Stimulated activated naive CD8-positive, alpha-beta T cell treated with anti-CD3 and anti-CD28 coated beads, Interleukin-15, Interleukin-2, amounts not matched to agents 100 ng/mL and 50 ng/mL, for 24 hours (primary cell): ENCODE measurements around the gene SLC6A4.
"Not testable (repeated sequence)": the region's sequence is repeated elsewhere in the genome, so short reads cannot be mapped to it uniquely, and the experiment has no call there.

Experiments
- H3K27ac Mint-ChIP-seq: one replicate; pipeline ENCODE4 v1.8.0; 2021; ENCODE audit warnings: mild to moderate bottlenecking, mixed read lengths
- H3K27me3 Mint-ChIP-seq: one replicate; pipeline ENCODE4 v1.8.0; 2021; ENCODE audit warnings: mixed read lengths
- H3K36me3 Mint-ChIP-seq: one replicate; pipeline ENCODE4 v1.8.0; 2021; ENCODE audit warnings: low read depth, mixed read lengths
- H3K4me1 Mint-ChIP-seq: one replicate; pipeline ENCODE4 v1.8.0; 2021; ENCODE audit warnings: low read depth, mixed read lengths
- H3K4me3 Mint-ChIP-seq: one replicate; pipeline ENCODE4 v1.8.0; 2021; ENCODE audit warnings: mild to moderate bottlenecking, mixed read lengths
- H3K9me3 Mint-ChIP-seq: one replicate; pipeline ENCODE4 v1.8.0; 2021; ENCODE audit warnings: mixed read lengths

Gene SLC6A4

DNA sequence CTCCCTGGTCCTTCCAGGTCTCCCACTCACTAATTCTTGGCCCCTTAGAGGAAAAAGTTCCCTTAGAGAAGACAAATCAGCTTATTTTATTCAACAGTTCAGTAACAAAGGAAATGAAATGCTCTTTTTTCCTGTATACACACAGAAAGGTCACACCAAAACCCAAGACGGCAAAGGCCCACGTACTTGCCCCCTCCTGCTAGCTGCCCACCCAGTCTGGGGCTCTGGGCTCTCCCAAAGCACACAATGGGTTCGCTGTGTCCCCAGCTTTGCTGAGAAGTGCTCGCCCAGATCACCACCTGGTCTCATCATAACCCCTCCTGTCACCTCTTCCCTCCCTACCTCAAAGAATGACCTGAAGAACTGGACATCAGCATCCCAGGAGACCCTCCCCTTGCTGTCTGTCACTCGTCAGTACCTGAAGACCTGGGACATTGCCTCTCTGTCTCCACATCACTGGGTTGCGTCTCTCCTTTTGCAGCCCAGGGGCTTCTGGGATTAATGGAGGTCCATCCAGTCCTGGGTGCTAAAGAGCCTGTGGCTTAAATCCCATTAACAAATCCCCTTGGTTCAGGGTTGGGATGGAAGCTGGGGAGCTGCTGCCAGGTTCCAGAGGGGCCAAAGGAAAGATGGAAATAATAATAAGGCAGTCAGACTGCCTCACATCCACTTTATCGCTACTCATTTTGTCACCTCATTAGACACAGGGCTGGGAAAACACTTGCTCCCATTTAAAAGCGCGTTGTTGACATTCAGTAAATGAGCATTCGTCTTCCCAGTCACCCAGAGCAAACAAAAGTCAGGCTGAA lies 3.3 kb downstream of the SLC6A4 start:
- Mint-ChIP-seq H3K4me1 (peaks cover 10% of the 10 kb centered on the region), H3K27ac (no peak overlapping the region), H3K9me3 (no peaks in the 10 kb centered on the region), H3K36me3 (no peaks in the 10 kb centered on the region), H3K4me3 (no peak overlapping the region), H3K27me3 (peaks cover 41% of the 10 kb centered on the region)

DNA sequence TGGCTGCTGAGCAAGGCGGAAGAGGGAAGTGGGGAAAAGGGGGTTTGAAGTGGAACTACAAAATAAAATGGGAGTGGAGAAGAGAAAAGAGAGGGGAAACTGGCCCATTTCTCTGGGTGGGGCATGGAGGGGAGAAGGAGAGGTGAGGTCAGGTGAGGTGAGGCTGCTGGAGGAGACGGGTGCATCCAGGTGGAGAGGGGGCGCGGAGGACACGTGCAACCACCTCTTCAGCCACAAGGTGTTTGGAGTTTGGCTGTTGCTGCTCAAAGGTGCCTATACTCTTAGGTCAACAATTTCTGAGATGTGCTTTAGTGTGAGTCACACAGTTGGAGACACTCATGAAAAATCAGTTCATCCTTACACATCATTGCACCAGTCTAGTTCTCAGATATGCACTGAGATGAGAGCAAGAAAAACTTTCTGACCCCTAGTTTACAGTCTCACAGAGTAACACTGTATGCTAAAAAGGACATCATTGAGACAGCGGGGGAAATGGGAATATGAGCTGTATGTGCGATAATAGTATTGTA lies 4.8 kb downstream of the SLC6A4 start:
- no peak overlapping the region for H3K4me3 Mint-ChIP-seq
- peaks cover 30% of the 10 kb centered on the region for H3K27me3 Mint-ChIP-seq

DNA sequence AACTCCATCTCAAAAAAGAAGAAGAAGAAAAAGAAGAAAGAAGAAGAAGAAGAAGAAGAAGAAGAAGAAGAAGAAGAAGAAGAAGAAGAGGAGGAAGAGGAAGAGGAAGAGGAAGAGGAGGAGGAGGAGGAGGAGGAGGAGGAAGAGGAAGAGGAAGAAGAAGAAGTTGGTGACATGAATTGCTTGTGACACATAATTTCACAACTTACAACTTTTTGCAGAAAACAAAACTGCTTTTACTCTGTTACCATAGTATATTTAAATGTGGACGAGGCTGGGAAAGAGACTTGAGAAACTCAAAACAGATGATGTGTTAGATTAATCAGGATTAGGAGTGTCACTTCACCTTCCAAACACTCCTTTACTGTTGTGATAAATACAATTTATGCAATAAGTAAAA lies 5.5 kb downstream of the SLC6A4 start:
- not testable (repeated sequence) for H3K4me1 Mint-ChIP-seq, H3K9me3 Mint-ChIP-seq, H3K36me3 Mint-ChIP-seq, H3K27ac Mint-ChIP-seq, H3K4me3 Mint-ChIP-seq
- H3K27me3 Mint-ChIP-seq, result peaks cover 27% of the 10 kb centered on the region

More for the DNA sequence above, 4.8 kb downstream of the SLC6A4 start:
- Mint-ChIP-seq H3K36me3 (no peaks in the 10 kb centered on the region), H3K9me3 (no peaks in the 10 kb centered on the region), H3K4me1 (peaks cover 5% of the 10 kb centered on the region), H3K27ac (no peak overlapping the region)

DNA sequence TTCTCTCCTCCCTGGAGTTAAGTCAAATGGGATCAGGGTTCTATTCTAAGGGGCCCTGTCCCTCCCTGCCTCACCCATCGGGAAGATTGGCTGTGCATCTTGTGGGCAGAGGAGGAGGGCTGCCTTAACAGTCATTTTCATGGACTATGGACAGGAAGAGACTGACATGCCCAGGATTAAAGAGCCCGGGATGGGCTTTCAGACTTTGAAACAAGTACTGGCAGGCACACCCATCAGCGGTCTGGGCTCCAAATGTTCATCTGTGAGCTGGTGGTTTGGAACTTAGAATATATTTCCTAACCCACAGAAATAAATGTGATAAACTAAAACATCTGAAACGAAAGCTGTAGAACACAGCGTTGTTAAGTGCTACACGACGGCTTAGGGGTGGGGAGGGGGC lies 6.5 kb downstream of the SLC6A4 start:
- Mint-ChIP-seq H3K36me3 (no peaks in the 10 kb centered on the region), H3K9me3 (no peaks in the 10 kb centered on the region), H3K27me3 (peaks cover 17% of the 10 kb centered on the region), H3K27ac (no peak overlapping the region), H3K4me3 (no peak overlapping the region), H3K4me1 (no peaks in the 10 kb centered on the region)

DNA sequence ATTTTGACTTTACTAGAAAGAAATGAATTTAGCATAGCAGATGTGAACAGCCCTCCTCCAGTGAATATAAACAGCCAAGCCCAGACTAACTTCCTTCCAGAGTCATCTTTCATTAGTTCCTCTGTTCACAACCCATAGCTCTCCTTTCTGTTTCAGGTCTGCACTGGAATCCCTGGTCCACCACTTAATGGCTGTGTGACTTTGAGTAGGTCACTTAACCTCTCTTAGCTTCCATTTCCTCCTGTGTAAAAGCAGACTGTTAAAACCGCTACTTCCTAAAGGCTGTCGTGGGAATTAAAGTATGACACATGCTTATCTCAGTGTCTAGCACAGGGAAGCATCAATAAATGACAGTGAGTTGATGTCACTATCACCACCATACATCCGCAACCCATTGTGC lies 7.5 kb downstream of the SLC6A4 start:
- Mint-ChIP-seq H3K27ac (no peak overlapping the region), H3K27me3 (peaks cover 9% of the 10 kb centered on the region), H3K4me3 (no peak overlapping the region), H3K4me1 (no peaks in the 10 kb centered on the region), H3K36me3 (no peaks in the 10 kb centered on the region), H3K9me3 (no peaks in the 10 kb centered on the region)

DNA sequence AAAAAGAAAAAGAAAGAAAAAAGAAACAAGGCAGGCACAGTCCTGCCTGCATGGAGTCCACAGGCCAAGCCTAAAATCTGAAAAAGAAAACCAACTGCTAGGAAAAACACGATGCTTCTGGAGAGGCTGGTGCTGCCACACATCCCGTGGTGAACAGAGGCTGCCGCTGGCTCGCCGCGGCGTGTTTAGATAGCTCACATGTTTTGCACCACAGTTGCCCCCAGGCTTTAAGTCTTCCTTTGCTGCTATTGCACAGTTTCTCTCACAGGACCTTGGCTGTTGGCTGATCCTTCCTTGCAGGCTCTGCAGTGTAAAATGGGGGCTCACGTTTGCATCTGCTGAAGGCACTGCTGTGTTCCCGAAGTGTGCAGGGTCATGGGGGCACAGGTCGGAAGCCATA lies 8.6 kb downstream of the SLC6A4 start:
- Mint-ChIP-seq H3K27ac (no peak overlapping the region), H3K27me3 (no peaks in the 10 kb centered on the region)

DNA sequence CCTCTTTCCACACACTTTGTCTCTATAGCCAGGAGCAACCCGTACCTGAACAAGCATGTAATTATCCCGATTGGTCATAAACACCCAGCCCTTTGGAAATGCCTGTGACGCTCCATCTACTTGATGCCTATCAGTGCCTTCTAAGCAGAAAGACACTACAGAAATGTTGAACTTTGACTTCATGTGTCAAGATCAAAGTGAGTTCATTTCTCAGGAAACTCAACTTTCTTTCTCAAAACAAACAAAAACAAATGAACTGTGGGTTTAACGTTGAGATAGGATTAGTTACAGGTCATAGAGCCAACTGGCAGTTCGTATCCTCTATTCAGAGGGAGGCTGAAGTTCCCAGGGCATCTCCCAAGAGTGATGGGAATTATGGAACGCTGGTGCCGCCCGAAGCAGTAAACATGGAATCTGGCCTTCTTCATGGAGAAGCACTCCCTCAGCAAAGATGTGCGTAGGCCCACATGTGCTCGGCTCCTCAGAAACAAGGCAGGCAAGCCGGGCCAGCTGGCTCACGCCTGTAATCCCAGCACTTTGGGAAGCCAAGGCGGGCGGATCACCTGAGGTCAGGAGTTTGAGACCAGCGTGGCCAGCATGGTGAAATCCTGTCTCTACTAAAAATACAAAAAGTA lies 9.5 kb downstream of the SLC6A4 start:
- no peaks in the 10 kb centered on the region for H3K36me3 Mint-ChIP-seq
- no peaks in the 10 kb centered on the region for H3K27me3 Mint-ChIP-seq
- H3K4me3 Mint-ChIP-seq, result no peak overlapping the region
- H3K9me3 Mint-ChIP-seq, result no peaks in the 10 kb centered on the region
- H3K4me1 Mint-ChIP-seq, result no peaks in the 10 kb centered on the region
- no peak overlapping the region for H3K27ac Mint-ChIP-seq

More for the DNA sequence above, 8.6 kb downstream of the SLC6A4 start:
- Mint-ChIP-seq H3K36me3 (no peaks in the 10 kb centered on the region), H3K4me3 (no peak overlapping the region), H3K9me3 (no peaks in the 10 kb centered on the region), H3K4me1 (no peaks in the 10 kb centered on the region)

DNA sequence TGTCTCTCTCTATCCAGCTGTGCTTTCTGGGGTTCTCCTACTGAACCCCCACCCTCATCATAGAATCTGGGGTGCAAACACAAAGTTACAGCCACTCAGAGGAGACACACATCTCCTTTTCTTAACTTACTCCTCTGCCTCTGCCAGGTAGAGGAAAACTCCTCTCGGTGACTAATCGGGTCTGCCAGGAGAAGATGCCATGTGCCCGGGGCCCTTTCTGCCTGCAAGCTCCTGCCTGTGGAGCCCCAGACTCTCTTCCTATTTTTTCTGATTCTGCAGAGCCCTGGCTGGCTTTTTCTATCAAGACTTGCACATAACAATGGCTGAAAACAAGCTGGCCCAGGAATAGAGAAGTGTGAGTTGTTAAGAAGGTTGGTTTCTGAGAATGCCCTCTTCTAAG lies 10.4 kb downstream of the SLC6A4 start:
- no peaks in the 10 kb centered on the region for H3K36me3 Mint-ChIP-seq

DNA sequence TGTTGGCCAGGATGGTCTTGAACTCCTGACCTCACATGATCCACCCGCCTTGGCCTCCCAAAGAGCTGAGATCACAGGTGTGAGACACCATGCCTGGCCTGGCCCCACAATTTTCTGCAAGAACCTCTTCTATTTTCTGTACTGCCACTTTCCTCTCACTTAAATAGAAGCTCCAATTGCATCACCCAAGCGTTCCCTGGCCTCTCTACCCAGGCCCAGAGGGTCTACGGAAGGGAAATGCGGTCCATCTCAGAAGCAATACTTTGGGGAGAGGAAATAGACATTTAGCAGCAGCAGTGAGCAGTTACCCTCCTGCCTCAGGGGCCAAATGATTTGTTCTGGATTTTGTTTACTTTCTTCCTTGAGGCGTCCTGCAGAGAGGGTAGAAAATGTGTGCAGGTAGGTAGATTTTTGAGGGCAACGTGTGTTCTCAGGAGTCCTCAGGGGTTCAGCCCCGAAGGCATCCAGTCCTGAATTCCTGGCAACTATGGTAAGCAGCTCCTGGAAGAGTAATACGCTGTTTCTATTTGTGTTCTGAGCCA lies 11.0 kb downstream of the SLC6A4 start:
- no peaks in the 10 kb centered on the region for H3K4me1 Mint-ChIP-seq
- H3K27ac Mint-ChIP-seq, result no peak overlapping the region
- H3K4me3 Mint-ChIP-seq, result no peak overlapping the region
- no peaks in the 10 kb centered on the region for H3K27me3 Mint-ChIP-seq
- H3K9me3 Mint-ChIP-seq, result no peaks in the 10 kb centered on the region
- H3K36me3 Mint-ChIP-seq, result no peaks in the 10 kb centered on the region

More for the DNA sequence above, 10.4 kb downstream of the SLC6A4 start:
- H3K4me1 Mint-ChIP-seq, result no peaks in the 10 kb centered on the region
- no peak overlapping the region for H3K4me3 Mint-ChIP-seq
- H3K9me3 Mint-ChIP-seq, result no peaks in the 10 kb centered on the region
- no peaks in the 10 kb centered on the region for H3K27me3 Mint-ChIP-seq
- H3K27ac Mint-ChIP-seq, result no peak overlapping the region

DNA sequence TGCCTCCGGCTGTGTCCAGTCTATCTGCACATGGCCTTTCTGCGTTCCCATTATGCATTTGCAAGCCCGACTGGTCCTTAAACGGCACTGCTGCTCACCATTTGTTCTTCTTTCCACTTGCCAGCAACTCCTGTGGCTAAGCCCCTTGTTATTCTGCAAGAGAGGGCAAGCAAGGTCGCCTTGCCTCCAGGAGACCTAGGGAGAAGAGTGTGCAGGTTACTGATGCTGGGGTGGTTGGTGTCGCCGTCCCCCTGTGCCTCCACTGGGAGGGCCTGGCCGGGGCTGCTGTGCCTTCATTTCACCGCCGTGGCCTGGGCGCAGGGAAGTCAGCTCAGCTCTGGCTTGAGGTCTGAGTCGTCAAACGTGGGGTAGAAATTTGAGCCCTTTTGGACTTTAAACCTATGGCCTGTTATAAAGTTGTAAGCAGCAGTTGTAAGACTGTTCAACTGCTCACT lies 12.7 kb downstream of the SLC6A4 start:
- Mint-ChIP-seq H3K27me3 (no peaks in the 10 kb centered on the region), H3K4me3 (no peak overlapping the region), H3K36me3 (no peaks in the 10 kb centered on the region), H3K9me3 (no peaks in the 10 kb centered on the region), H3K4me1 (no peaks in the 10 kb centered on the region), H3K27ac (no peak overlapping the region)

DNA sequence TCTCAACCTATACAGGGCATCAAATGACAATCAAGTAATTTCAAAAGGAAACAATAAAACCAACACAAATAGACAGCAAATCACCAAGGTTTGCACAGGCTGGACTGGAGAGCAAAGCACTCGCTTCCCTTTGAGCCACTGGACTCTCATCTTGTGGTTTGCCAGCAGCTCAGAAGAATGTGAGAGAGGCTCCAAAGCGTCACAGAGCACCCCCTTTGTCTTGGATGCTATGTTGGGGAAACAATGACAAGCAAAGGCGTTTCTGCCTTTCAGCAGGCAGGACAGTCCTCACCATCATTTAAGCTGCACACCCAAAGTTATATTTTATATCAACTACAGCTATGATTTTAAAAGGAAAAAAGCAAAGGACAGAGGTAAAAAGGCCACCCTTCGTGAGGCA lies 13.2 kb downstream of the SLC6A4 start:
- no peaks in the 10 kb centered on the region for H3K4me1 Mint-ChIP-seq
- no peak overlapping the region for H3K27ac Mint-ChIP-seq
- H3K9me3 Mint-ChIP-seq, result no peaks in the 10 kb centered on the region
- H3K36me3 Mint-ChIP-seq, result no peaks in the 10 kb centered on the region
- no peaks in the 10 kb centered on the region for H3K27me3 Mint-ChIP-seq
- H3K4me3 Mint-ChIP-seq, result no peak overlapping the region

DNA sequence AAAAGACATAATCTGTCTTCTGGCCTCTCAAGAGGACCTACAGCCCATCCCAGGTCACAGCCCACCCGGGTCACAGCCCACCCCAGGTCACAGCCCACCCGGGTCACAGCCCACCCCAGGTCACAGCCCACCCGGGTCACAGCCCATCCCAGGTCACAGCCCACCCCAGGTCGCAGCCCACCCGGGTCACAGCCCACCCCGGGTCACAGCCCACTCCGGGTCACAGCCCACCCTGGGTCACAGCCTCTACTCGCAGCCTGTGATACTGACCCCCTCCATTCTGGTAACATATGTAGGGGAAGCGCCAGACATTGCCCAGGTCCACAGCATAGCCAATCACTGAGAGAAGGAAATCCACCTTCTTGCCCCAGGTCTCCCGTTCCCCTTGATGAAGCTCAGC lies 14.2 kb downstream of the SLC6A4 start:
- no peak overlapping the region for H3K27ac Mint-ChIP-seq
- no peaks in the 10 kb centered on the region for H3K4me1 Mint-ChIP-seq
- no peak overlapping the region for H3K4me3 Mint-ChIP-seq
- H3K9me3 Mint-ChIP-seq, result no peaks in the 10 kb centered on the region
- no peaks in the 10 kb centered on the region for H3K36me3 Mint-ChIP-seq
- H3K27me3 Mint-ChIP-seq, result no peaks in the 10 kb centered on the region

DNA sequence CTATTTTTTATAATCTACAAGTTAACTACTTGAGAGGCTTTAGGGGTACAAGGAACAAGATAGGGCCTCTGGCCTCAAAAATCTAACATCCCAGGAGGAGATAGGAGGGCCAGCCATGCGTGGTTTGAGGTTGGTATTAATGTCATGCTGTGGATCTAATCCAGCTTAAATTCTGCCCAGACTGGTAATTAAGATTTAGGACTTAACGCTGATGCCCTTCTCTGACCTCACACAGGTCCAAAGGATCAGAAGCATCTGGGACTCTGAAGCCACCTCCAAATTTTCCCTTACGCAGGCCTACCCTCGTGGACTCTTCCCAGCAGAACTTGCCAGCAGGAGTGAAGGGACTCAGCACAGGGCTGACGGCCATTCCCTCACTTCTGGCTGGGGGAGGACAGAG lies 15.1 kb downstream of the SLC6A4 start:
- Mint-ChIP-seq H3K36me3 (no peaks in the 10 kb centered on the region), H3K27ac (no peak overlapping the region), H3K9me3 (no peaks in the 10 kb centered on the region), H3K4me3 (no peak overlapping the region), H3K4me1 (no peaks in the 10 kb centered on the region), H3K27me3 (no peaks in the 10 kb centered on the region)

DNA sequence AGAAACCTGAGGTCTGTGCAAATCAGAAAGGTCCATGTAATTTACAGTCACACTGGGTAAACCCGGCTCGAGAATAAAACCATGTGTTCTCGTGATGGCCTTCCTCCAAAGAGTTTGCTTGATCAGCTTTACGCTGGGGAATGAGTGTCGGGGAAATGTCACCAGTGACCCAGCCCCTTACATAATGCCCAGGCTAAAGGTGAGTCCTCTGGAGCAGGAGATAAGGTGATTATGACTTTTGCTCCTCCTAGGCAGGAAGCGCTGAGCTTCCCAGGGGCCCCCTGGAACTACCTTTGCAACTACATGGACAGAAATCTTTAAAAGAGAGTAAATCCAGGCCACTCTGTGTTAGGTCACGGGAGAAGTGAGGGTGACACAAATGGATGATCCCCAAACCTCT lies 15.7 kb downstream of the SLC6A4 start:
- Mint-ChIP-seq H3K27me3 (no peaks in the 10 kb centered on the region), H3K9me3 (no peaks in the 10 kb centered on the region), H3K4me1 (no peaks in the 10 kb centered on the region), H3K36me3 (no peaks in the 10 kb centered on the region), H3K27ac (no peak overlapping the region), H3K4me3 (no peak overlapping the region)

DNA sequence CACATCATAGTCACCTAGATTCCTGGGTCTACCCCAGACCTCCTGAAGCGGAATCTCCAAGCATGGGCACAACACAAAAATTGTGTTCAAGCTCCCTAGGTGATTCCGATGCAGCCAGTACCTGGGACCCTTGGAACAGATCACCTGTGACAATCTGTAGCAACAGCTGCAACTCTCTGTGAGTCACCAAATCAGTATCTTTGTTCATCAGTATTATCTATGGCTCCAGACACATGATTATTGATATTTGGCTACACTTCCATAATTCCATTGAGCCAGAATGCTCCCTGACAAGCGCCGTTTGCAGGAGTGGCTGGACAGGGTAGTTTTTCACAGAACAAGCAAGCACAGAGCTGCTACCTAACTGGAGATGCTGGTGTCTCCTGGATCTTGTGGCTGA lies 16.2 kb downstream of the SLC6A4 start:
- Mint-ChIP-seq H3K36me3 (no peaks in the 10 kb centered on the region), H3K4me3 (no peak overlapping the region), H3K27ac (no peak overlapping the region), H3K27me3 (no peaks in the 10 kb centered on the region), H3K9me3 (no peaks in the 10 kb centered on the region), H3K4me1 (no peaks in the 10 kb centered on the region)
